ENCODE measurements around the gene NRDC. TPM values are rescaled to one million over a fixed set of nuclear protein-coding genes. Genes with fewer than 3 reads are reported as not detected.
A peak's percentile ranks its signal among the peaks of the same experiment; 100 is the strongest.

Gene NRDC
- total RNA-seq, 2 experiments from 2014 or later, result 119 to 124 TPM

DNA sequence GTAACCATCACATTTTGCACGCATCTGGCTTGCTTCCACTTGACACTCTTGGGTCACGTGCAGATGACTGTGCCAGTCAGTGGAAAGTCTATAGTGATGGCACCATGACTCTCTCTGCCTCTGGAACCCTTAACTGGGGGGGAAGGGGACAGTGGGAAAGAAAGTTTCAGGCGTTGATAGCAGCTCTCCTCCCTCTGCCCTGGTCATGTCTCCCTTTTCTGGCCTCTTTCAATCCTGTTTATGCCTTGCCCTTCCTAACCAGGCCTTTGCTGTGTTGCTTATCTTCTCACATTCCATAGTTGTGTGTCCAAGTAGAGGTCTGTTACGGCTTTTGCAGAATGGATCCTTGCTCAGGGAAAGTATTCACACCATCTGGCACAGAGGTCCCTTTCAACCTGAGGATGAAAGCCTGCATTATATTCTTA, 93.5 kb downstream of the NRDC start:
- no peaks in the 10 kb centered on the region for H3K9me3 Mint-ChIP-seq

DNA sequence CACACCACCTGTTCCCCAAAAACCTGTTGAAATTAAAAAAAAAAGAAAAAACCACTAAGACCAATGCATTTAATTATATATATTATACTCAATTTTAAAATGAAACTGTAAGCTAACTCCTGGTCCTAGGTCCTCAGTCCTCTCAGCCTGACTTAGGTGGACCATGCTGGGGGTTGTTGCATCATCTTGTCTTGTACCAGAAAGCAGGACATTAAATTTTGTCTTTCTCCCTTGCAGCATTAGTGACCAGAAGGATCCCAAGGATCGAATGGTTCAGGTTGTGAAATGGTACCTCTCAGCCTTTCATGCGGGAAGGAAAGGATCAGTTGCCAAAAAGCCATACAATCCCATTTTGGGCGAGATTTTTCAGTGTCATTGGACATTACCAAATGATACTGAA, 97.6 kb downstream of the NRDC start:
- ChIA-PET CTCF (no interaction called here), POLR2A (no interaction called here)
- peaks cover 22% of the 10 kb centered on the region for H3K36me3 Mint-ChIP-seq (ENCODE audit: low read depth)
- no peak for ATAC-seq
- no peak overlapping the region for H3K4me3 Mint-ChIP-seq
- peaks cover 3% of the 10 kb centered on the region for H3K4me1 Mint-ChIP-seq (ENCODE audit: low read depth)
- no peak overlapping the region for H3K27ac Mint-ChIP-seq
- TF ChIP-seq, protein P1, sequence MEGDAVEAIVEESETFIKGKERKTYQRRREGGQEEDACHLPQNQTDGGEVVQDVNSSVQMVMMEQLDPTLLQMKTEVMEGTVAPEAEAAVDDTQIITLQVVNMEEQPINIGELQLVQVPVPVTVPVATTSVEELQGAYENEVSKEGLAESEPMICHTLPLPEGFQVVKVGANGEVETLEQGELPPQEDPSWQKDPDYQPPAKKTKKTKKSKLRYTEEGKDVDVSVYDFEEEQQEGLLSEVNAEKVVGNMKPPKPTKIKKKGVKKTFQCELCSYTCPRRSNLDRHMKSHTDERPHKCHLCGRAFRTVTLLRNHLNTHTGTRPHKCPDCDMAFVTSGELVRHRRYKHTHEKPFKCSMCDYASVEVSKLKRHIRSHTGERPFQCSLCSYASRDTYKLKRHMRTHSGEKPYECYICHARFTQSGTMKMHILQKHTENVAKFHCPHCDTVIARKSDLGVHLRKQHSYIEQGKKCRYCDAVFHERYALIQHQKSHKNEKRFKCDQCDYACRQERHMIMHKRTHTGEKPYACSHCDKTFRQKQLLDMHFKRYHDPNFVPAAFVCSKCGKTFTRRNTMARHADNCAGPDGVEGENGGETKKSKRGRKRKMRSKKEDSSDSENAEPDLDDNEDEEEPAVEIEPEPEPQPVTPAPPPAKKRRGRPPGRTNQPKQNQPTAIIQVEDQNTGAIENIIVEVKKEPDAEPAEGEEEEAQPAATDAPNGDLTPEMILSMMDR (IDR thresholded peaks at IDR 0.05), result no peak
- no peak for DNase-seq
- no peaks in the 10 kb centered on the region for H3K9me3 Mint-ChIP-seq
- intact Hi-C loops (cut with micrococcal nuclease), result no loop called here
- H3K27me3 Mint-ChIP-seq, result no peaks in the 10 kb centered on the region

More for the DNA sequence above, 93.5 kb downstream of the NRDC start:
- CTCF ChIA-PET, result no interaction called here
- DNase-seq, result no peak
- TF ChIP-seq, protein P1 (IDR thresholded peaks at IDR 0.05), result no peak
- peaks cover 35% of the 10 kb centered on the region for H3K36me3 Mint-ChIP-seq (ENCODE audit: low read depth)
- intact Hi-C loops (cut with micrococcal nuclease), result no loop called here
- H3K4me3 Mint-ChIP-seq, result no peak overlapping the region
- ATAC-seq, result no peak
- POLR2A ChIA-PET, result no interaction called here
- no peaks in the 10 kb centered on the region for H3K4me1 Mint-ChIP-seq (ENCODE audit: low read depth)
- peak overlapping the region; percentile 40 for H3K27ac Mint-ChIP-seq
- H3K27me3 Mint-ChIP-seq, result no peaks in the 10 kb centered on the region

DNA sequence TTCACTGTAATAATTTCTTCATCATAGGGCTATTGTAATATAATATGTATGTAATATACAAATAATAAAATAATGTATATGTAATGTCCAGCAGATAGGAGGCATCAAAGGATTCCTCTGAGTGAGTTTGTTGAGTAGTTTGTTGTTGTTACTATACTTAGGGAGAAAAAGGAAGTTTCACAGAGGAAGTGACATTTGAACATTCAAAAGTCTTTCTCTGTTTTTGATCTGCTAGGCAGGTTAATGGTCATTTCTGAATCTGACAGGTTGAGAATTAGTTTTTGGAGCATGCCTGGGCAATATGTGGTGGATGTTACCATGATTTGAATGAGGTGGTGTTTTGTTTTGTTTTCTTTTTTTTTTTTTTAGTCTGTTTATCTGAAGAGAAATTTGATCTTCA, 102.1 kb downstream of the NRDC start:
- intact Hi-C loops (cut with micrococcal nuclease), result no loop called here
- H3K27ac Mint-ChIP-seq, result peak overlapping the region; percentile 5
- TF ChIP-seq, protein P1 (IDR thresholded peaks at IDR 0.05), result no peak
- no peak overlapping the region for H3K4me3 Mint-ChIP-seq
- H3K36me3 Mint-ChIP-seq (ENCODE audit: low read depth), result peaks cover 17% of the 10 kb centered on the region
- H3K9me3 Mint-ChIP-seq, result no peaks in the 10 kb centered on the region
- ATAC-seq (no peak), DNase-seq (no peak)
- ChIA-PET CTCF (interaction anchor here (1.1 to 2.1 kb wide), 2 partner anchors 8 to 9 kb away, joined by 3 to 6 read pairs; no protein-coding TSS in a partner anchor), POLR2A (no interaction called here)
- peaks cover 12% of the 10 kb centered on the region for H3K4me1 Mint-ChIP-seq (ENCODE audit: low read depth)
- no peaks in the 10 kb centered on the region for H3K27me3 Mint-ChIP-seq

DNA sequence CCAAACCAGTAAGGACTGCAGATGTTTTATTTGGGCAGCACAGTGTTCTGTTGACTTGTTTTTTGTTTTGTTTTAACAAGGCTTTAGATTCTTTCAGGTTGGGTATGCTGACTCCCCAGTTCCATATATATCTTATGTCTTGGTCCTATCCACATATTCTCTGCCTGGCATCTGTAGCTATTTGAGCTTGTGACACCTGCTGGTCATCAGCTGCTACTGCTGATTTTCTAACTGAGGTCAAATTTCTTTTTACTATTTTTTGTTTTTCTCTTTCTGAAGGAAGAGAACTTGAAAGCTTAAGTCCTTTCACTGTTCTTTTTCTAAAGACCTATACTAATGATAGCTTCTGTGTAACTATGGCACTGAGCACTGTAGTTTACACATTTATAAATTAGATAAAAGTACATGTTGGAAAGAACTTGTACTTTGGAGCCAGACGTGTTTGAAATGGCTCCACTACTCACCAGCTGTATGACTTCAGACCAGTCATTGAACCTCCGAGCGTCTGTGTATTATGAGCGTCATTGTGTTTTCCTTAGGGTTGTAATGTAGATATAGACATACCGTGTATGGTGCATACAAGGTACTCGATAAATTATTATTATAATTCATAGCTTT, 109.4 kb downstream of the NRDC start:
- peak; percentile 42 for DNase-seq
- Mint-ChIP-seq H3K36me3 (ENCODE audit: low read depth) (peaks cover 17% of the 10 kb centered on the region), H3K4me1 (ENCODE audit: low read depth) (peaks cover 9% of the 10 kb centered on the region), H3K9me3 (no peaks in the 10 kb centered on the region), H3K4me3 (no peak overlapping the region), H3K27me3 (no peaks in the 10 kb centered on the region), H3K27ac (no peak overlapping the region)
- ChIA-PET CTCF (interaction anchor here (0.7 to 2.1 kb wide), 37 partner anchors 8 to 545 kb away, joined by 3 to 9 read pairs (median 4); partner anchors contain the start of gene OSBPL9), POLR2A (interaction anchor here (0.9 kb wide), 1 partner anchor 141 kb away, joined by 3 read pairs; no protein-coding TSS in a partner anchor)
- peak; percentile 66 for ATAC-seq
- TF ChIP-seq, protein P1 (IDR thresholded peaks at IDR 0.05), result peak; percentile 83
- intact Hi-C loops (cut with micrococcal nuclease), result no loop called here

DNA sequence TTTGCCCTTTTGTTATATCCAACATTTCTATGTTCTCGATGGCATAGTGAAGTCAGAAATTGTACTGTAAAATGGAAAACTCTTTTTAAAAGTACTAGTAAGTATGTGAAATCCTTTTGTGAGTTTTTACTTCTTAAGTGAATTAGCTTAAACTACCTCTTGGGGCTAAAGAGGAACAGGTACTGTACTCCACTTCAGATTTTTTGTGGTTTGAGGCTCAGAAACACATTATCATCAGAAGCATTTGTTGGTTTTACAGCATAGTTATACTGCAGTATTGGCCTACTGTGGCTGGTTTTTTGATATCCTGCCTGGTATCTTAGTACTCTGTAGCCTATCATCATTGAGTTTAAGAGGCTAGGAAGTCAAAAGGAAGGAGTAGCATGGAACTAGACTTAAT, 117.2 kb downstream of the NRDC start:
- H3K27ac Mint-ChIP-seq, result no peak overlapping the region
- ATAC-seq (no peak), DNase-seq (no peak)
- TF ChIP-seq, protein P1 (IDR thresholded peaks at IDR 0.05), result no peak
- peaks cover 8% of the 10 kb centered on the region for H3K36me3 Mint-ChIP-seq (ENCODE audit: low read depth)
- intact Hi-C loops (cut with micrococcal nuclease), result no loop called here
- ChIA-PET POLR2A (no interaction called here), CTCF (interaction anchor here (1.1 to 1.7 kb wide), 2 partner anchors 8 to 12 kb away, joined by 3 to 9 read pairs; no protein-coding TSS in a partner anchor)
- no peaks in the 10 kb centered on the region for H3K27me3 Mint-ChIP-seq
- H3K9me3 Mint-ChIP-seq, result no peaks in the 10 kb centered on the region
- peaks cover 20% of the 10 kb centered on the region for H3K4me1 Mint-ChIP-seq (ENCODE audit: low read depth)
- H3K4me3 Mint-ChIP-seq, result no peak overlapping the region

All from activated CD8-positive, alpha-beta T cell treated with anti-CD3 and anti-CD28 coated beads for 36 hours (primary cell).